GM18870 (cell line): Measurements from ENCODE around the gene ZNF8.
"Not testable (repeated sequence)": the region's sequence is repeated elsewhere in the genome, so short reads cannot be mapped to it uniquely, and the experiment has no call there.

Source experiments
- ATAC-seq: cut with Tn5 transposase; IDR thresholded peaks from one replicate; pipeline ENCODE4 v1.9.1; 2021; ENCODE audit warnings: moderate library complexity; ENCODE audit not compliant: unreplicated experiment

ZNF8 gene

DNA sequence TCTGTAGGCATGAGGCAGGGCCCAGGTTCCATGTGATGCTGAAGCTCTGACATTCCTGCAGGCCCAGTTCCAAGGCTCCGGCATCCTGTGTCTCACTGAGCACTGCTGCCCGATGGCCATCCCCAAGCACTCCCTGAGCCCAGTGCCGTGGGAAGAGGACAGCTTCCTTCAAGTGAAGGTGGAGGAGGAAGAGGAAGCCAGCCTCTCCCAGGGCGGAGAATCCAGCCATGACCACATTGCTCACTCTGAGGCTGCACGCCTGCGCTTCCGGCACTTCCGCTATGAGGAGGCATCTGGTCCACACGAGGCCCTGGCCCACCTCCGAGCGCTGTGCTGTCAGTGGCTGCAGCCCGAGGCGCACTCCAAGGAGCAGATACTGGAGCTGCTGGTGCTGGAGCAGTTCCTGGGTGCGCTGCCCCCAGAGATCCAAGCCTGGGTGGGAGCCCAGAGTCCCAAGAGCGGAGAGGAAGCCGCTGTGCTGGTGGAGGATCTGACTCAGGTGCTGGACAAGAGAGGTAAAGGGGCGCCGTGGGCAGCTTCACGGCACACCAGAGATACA, 56.0 kb downstream of the ZNF8 start:
- no peak for ATAC-seq

DNA sequence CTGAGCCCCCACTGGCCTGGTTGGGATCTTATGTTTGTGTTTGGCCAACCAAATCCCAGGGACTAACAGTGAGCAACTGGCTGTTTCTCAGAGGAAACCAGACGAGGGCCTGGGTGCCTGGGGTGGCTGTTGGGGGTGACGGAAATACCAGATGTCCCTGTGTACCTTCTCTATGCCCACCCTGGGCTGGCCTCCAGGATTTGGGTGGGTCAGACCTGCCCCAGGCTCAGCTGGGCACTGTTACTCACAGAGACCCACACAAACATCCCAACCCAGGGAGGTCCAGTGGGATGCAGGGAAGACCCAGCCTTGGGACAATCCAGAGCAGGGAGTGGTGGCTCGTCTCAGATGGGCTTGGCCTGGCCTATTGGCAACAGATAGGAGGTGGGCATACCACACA, 56.9 kb downstream of the ZNF8 start:
- ATAC-seq: no peak

DNA sequence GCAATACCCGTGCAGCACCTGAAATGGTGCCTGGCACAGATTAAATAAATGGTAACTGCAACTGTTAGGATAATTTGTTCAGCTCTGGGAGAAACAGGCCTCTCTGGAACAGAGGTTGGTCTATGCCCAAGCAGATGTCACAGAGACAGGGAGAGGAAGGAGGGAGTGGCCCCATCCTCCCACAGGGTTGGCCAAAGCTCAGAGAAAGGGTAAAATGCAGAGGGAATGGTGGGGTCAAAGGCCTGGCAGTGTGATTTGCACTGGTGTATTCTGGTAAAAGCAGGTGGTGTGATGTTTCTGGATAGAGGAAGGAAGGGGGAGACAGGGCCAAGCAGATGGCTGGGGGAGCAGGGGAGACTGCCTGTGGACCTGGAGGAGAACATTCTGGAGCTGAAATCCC, 57.5 kb downstream of the ZNF8 start:
- ATAC-seq: no peak

DNA sequence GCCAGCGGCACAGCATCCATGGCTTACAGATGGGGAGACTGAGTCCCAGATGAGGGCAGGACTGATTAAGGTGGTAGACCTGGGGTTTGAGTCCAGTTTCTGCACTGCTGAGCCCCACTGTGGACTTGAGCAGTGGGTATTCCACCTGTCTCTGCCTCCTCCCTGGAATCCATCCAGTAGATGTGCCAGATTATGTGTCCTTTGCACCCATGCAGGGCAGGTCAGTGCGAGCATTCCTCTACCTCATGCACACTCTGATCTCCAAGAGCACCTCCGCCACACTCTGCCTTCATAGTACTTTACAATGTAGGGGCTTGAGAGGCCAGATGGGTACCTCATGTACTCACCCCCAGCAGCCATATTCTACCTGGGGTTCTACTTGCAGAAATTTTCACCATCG, 58.1 kb downstream of the ZNF8 start:
- ATAC-seq: no peak

DNA sequence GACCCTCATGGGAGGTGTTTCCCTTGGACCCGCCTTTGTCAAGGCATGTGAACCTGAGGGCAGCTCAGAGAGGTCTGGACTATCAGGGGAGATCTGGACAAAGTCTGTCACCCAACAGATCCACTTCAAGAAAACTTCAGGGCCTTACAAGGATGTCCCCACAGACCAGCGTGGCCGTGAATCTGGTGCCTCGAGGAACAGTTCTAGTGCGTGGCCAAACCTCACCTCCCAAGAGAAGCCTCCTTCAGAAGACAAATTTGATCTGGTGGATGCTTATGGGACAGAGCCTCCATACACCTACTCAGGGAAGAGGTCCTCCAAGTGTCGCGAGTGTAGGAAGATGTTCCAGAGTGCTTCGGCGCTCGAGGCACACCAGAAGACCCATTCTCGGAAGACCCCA, 59.6 kb downstream of the ZNF8 start:
- ATAC-seq: no peak

DNA sequence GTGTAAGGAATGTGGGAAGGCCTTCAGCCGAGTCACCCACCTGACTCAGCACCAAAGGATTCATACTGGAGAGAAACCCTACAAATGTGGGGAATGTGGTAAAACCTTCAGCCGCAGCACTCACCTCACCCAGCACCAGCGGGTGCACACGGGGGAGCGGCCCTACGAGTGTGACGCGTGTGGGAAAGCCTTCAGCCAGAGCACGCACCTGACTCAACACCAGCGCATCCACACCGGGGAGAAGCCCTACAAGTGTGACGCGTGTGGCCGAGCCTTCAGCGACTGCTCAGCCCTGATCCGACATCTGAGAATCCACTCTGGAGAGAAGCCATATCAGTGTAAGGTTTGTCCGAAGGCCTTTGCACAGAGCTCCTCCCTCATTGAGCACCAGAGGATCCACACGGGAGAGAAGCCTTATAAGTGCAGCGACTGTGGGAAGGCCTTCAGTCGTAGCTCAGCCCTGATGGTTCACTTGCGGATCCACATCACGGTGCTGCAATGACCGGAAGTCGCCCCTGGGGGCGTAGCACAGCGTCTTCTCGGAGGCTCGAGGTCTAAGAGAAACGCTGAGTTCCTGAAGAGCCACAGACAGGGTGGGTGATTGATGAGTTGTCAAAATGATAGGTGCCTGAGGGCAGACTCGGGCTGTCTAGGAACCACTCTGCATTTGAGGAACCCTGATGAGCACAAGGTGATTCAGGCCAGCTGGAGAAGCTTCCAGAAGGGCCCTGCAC, 60.2 kb downstream of the ZNF8 start:
- ATAC-seq: no peak

DNA sequence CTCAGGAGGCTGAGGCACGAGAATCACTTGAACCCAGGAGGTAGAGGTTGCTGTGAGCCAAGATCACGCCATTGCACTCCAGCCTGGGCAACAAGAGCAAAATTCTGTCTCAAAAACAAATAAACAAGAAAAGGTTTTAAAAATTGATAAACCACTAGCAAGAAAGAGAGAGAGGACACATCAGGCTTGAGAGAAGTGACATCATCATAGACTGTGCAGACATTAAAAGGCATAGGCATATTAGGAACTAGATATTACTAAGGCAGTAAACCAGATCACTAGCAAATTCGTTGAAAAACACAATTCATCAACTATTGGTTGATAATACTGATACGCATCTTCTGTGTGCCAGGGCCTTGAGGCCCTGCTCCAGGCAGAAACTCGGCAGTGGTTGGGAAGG, 66.8 kb downstream of the ZNF8 start:
- no peak for ATAC-seq

DNA sequence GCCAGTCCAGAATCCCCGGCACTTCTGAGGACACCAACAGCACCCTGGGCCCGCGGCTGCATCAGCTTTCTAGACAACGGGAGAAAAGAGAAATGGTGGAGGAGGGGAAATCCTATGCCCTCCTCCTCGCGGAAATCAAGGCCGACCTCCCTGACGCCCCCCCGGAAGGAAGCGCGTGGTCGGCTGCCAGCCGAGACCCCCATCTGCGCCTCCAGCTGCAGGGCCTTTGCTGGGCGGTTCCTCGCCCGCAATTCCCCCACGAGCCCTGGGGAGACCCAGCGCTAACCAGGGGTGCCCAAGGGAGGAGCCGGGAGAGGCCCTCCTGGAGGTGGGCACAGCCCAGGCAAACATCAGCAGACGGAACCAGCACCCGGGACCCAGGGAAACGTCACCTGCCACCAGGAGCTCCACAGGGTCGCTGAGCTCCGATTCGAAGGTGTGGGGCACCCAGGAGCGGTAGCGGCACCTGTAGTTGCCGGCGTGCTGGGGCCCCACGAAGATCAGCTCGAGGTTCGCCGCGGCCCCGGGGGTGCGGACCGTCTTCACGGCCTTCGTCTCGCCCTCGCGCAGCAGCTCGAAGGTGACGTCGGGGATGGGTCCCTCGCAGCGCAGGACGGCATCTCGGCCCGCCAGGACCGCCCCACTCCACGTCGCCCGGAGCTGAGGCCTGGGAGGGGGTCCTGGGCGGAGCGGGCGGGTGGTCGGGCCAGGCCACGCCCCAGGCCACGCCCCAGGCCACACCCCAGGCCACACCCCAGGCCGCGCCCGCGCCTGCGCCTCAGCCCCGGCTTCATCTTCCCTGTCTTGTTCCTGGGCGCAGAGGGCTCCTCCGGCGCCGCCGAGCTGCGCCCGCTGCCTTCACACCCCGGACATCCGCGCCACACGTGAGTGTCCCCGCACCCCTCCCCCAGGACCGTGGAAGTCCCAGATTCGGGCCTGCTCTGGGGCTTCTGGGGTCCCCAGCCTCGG, 68.5 kb downstream of the ZNF8 start:
- peak; percentile 63 for ATAC-seq

DNA sequence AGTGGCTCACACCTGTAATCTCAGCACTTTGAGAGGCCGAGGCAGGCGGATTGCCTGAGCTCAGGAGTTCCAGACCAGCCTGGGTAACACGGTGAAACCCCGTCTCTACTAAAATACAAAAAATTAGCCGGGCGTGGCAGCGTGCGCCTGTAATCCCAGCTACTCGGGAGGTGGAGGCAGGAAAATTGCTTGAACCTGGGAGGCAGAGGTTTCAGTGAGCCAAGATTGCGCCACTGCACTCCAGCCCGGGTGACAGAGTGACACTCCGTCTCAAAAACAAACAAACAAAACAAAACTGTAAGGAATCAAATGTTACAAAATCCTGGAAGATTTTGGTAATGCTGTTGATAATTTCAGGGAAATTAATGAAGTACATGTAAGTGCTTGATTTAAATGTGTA, 69.3 kb downstream of the ZNF8 start:
- not testable (repeated sequence) for ATAC-seq

DNA sequence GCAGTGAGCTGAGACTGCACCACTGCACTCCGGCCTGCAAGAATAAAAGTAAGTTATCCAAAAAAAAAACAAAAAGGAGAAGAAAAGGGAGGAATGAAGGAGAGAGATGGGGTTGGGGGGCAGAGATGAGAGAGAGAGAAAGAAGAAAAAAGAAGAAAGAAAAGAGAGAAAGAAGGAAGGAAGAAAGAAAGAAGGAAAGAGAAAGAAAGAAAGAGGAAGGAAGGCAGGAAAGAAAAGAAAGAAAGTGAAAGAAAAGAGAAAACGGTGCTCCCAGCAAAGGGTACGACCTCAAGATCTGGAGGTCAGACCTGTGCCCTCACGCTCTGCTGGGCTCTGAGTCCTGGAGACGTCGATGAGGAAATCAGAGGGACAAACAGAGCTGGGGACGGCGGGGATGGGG, 70.8 kb downstream of the ZNF8 start:
- ATAC-seq: no peak

DNA sequence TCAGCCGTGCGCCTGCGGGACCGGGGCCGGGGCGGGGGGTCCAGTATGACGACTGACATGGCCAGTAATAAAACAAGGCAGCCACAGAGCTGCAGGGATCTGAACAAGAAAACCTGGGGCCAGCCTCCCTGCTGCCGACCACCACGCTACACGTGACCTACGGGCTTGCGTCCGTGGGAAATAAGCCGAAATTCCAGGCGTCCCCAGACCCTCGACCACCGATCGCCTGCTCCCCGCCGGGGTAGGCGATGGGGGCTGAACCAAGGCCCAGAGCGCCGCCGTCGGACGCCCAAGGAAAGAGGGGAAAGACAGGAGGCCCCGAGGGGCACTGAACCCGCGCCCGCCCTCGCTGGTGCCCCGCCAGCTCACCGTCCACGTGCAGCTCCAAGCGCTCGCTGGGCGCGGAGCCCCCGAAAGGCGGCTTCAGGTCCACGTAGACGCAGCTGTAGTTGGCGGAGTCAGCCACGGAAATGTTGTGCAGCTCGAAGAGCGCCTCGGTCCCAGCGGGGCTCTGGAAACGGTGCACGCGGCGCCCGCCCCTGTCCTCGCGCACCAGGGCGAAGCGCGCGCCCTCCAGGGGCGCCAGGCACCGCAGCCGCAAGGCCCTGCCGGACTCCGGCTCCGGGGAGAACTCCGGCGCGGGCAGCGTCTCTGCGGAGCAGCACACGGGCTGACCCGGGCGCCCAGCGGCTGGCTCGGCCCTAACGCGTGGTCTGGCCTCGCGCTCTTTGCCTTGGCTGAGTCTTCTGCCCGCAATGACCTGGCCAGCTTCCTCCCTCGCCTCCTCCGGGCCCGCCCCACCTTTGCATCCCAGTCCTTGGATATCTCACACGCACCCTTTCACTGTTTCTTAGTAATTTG, 71.5 kb downstream of the ZNF8 start:
- ATAC-seq: no peak

DNA sequence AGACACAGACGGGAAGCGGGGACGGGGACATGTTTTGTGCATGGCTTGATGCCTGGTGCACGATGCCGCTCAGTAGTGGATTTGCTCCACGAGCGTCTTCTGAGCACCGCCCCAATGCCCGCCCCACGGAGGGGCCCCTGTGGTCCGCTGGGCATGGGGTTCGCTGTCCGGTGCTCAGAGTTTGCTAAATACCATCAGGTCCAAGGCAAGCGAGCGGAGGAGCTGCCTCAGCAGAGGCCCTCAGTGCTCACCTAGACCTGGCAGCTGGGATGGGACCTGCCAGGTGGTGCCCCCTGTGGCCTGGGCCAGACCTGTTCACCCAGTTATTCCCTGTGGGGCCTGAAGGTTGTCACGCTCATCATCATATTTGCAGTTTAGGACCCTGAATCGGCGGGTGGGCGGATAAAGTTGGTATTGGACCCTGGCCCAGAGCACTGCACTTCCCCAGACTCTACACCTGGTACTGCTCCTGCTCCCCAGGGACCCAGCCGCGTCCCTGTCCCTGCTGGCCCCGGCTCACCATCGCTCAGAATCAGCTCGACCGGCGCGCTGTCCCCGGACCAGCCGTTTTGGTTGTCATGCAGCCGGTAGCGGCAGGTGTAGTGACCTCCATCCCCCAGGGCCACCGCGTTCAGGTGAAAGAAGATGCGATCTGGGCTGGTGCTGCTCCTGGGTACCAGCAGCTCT, 72.3 kb downstream of the ZNF8 start:
- no peak for ATAC-seq

DNA sequence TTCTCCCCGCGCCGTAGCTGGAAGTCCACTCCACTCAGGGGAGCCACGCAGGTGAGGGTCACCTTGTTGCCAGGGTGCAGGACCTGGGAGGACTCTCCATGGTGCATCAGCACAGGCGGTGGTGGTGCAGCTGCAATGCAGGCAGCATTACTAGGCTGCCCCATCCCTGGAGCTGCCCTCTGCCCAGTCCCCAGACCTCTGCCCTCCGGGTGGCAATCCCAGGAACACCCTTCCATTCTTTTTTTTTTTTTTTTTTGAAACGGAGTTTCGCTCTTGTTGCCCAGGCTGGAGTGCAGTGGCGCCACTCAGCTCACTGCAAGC, 72.8 kb downstream of the ZNF8 start:
- no peak for ATAC-seq

DNA sequence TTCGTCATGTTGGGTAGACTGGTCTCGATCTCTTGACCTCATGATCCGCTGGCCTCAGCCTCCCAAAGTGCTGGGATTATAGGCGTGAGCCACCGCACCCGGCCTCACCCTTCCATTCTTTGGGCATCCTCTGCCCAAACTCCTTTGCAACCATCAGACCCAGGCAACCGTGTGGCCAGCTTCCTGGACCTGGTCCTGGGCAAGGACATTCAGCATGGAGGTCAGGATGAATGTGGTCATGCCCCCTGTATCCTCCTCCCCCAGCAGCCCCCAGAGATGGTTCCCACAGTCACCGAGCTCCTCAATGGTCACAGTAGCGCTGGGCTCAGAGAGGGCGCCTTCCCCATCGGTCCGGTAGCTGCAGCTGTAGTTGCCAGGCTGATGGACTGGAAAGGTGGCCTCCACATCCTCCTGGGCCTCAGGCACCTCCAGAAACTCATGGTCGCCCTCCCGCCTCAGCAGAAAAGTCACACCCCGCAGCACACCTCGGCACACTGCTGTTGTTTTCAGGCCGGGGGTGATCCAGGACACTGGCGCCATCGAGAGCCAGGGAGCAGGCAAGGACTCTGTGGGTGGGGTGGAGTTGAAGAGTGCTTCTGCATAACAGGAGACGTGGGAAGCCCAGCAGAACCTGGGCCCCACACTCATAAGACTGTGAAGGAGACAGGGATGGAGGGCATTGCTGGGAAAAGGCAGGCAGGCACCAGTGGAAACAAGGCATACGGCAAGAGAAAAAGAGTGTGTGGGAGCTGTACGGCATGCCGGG, 73.4 kb downstream of the ZNF8 start:
- no peak for ATAC-seq
